Lower leg skin (tissue), 4 donors: ENCODE data around the gene ISCU. TPM values are rescaled to one million over a fixed set of nuclear protein-coding genes. Genes with fewer than 3 reads are reported as not detected.

Source experiments
- DNase-seq, 2 donors: peaks; one replicate each; pipeline ENCODE4 v3.0.0-alpha.2; 2019; ENCODE audit warnings: low spot score in 2 of 2
- H3K4me3 ChIP-seq: fragments of 200-600 bp; sonication (generic); 2 replicates; pipeline ENCODE4 v1.5.1; 2017; ENCODE audit warnings: mild to moderate bottlenecking, low read depth; ENCODE audit not compliant: poor library complexity, severe bottlenecking
- CTCF ChIP-seq, 3 donors: fragments of 450-650 bp; IDR thresholded peaks; one replicate each; pipeline ENCODE4 v1.5.1; 2016; ENCODE audit warnings: antibody characterized with exemption in 3 of 3, mild to moderate bottlenecking in 3 of 3, moderate library complexity in 2 of 3
- POLR2A ChIP-seq, 2 donors: fragments of 450-650 bp; IDR thresholded peaks; one replicate each; pipeline ENCODE4 v1.6.1; 2016 to 2017; ENCODE audit warnings: antibody characterized with exemption in 2 of 2, mild to moderate bottlenecking in 1 of 2, moderate library complexity in 1 of 2
- WGBS, 2 donors: methylation state at CpG; one replicate each; pipeline ENCODE4 v1.1.5; 2018; 5-methylcytosine and 5-hydroxymethylcytosine counted together
- intact Hi-C: fragments of 100-400 bp; cut with DNase I; formaldehyde crosslinking; loops from one replicate; pipeline ENCODE4 v1.15.0; 2023; ENCODE audit warnings: low total_unique reads
- total RNA-seq, 4 donors: library from RNA; depleted of rRNA; stranded (reverse); fragments of >200 nt; gene quantifications; one replicate each; pipeline ENCODE4 v1.1.0, GENCODE V29; 2016

ISCU gene
- 100 to 1,000 TPM in 3 of 4 donors, 10 to 100 TPM in 1; 94.7 to 175 (median 137) TPM for total RNA-seq

- intact Hi-C loops: loop anchor here (10.0 kb wide), 1 partner anchor 532 kb away; the partner anchor contains the start of genes ALKBH2 and UNG
- DNase-seq: peak; percentile 93 to 99
- WGBS, 2 donors: 0% methylated on average over 25 to 50 of the region's 72 CpGs
- TF ChIP-seq CTCF (IDR thresholded peaks at IDR 0.05) (no peak), POLR2A (IDR thresholded peaks at IDR 0.05) (no peak)
- peak within 1 kb of the TSS; percentile 83 for H3K4me3 ChIP-seq
Measured at GRCh38 chr12:108562348-108563135, at the start of gene ISCU. ISCU (plus strand) TSS chr12:108562596; CDS start chr12:108562623, 27 bp downstream.

- no peak overlapping the region for H3K4me3 ChIP-seq
- WGBS, 2 donors: 28 to 29% methylated on average over 19 of the region's 19 CpGs
- intact Hi-C loops: no loop called here
- TF ChIP-seq POLR2A (IDR thresholded peaks at IDR 0.05): no peak
- TF ChIP-seq CTCF (IDR thresholded peaks at IDR 0.05): no peak
- no peak for DNase-seq
Measured at GRCh38 chr12:108514468-108514972, 47.9 kb upstream of the ISCU start.

GRCh38 chr12:108514973-108515814 lies 47.2 kb upstream of the ISCU start, which contains the start of gene FICD:
FICD (plus strand) TSS chr12:108515277; CDS start chr12:108516973, 1,696 bp downstream.
- WGBS, 2 donors: 0 to 1% methylated on average over 54 to 65 of the region's 67 CpGs
- intact Hi-C loops: no loop called here
- TF ChIP-seq CTCF (IDR thresholded peaks at IDR 0.05) (no peak), POLR2A (IDR thresholded peaks at IDR 0.05) (no peak)

GRCh38 chr12:108515916-108516315 lies 46.5 kb upstream of the ISCU start:
- WGBS, 2 donors: 56 to 63% methylated on average over 5 of the region's 5 CpGs
- TF ChIP-seq CTCF (IDR thresholded peaks at IDR 0.05) (no peak), POLR2A (IDR thresholded peaks at IDR 0.05) (no peak)
- H3K4me3 ChIP-seq: no peak overlapping the region
- no peak for DNase-seq
- intact Hi-C loops: no loop called here

More at GRCh38 chr12:108514973-108515814, 47.2 kb upstream of the ISCU start, which contains the start of gene FICD:
- peak; percentile 99 to 100 for DNase-seq
- H3K4me3 ChIP-seq: peak within 1 kb of the TSS; percentile 57

GRCh38 chr12:108516511-108517275 lies 45.7 kb upstream of the ISCU start:
- TF ChIP-seq CTCF (IDR thresholded peaks at IDR 0.05) (no peak), POLR2A (IDR thresholded peaks at IDR 0.05) (no peak)
- 87 to 91% methylated on average over 22 to 23 of the region's 23 CpGs for whole genome bisulfite sequencing, 2 donors
- no peak for DNase-seq
- no peak overlapping the region for H3K4me3 ChIP-seq
- intact Hi-C loops: no loop called here
